ENCODE results near the gene GNAL. TPM values are rescaled to one million over a fixed set of nuclear protein-coding genes. Genes with fewer than 3 reads are reported as not detected.
A peak's percentile ranks its signal among the peaks of the same experiment; 100 is the strongest.
"Not testable (repeated sequence)": the region's sequence is repeated elsewhere in the genome, so short reads cannot be mapped to it uniquely, and the experiment has no call there.

GNAL gene
- total RNA-seq, 1 donor from 2014 or later: 17.1 TPM

GRCh38 chr18:11714244-11714918 lies 25.3 kb downstream of the GNAL start:
- intact Hi-C loops (cut with DNase I): no loop called here
- DNase-seq (ENCODE audit: low spot score): no peak

GRCh38 chr18:11716767-11717315 lies 27.8 kb downstream of the GNAL start:
- DNase-seq (ENCODE audit: low spot score); ATAC-seq; intact Hi-C loops (cut with DNase I): not testable (repeated sequence)

More at GRCh38 chr18:11714244-11714918, 25.3 kb downstream of the GNAL start:
- ATAC-seq: no peak

- intact Hi-C loops (cut with DNase I): no loop called here
- DNase-seq (ENCODE audit: low spot score): no peak
- ATAC-seq: no peak
Observed at GRCh38 chr18:11719050-11719449, 30.0 kb downstream of the GNAL start.

GRCh38 chr18:11719621-11720020 lies 30.6 kb downstream of the GNAL start:
- ATAC-seq (no peak), DNase-seq (ENCODE audit: low spot score) (no peak)
- intact Hi-C loops (cut with DNase I): no loop called here

- intact Hi-C loops (cut with DNase I): no loop called here
- DNase-seq (ENCODE audit: low spot score) (no peak), ATAC-seq (no peak)
Observed at GRCh38 chr18:11721720-11722119, 32.7 kb downstream of the GNAL start.

GRCh38 chr18:11724781-11725180 lies 35.7 kb downstream of the GNAL start:
- ATAC-seq (no peak), DNase-seq (ENCODE audit: low spot score) (no peak)
- intact Hi-C loops (cut with DNase I): no loop called here

GRCh38 chr18:11726556-11726955 lies 37.5 kb downstream of the GNAL start:
- intact Hi-C loops (cut with DNase I): no loop called here
- DNase-seq (ENCODE audit: low spot score) (no peak), ATAC-seq (no peak)

- ATAC-seq: no peak
- intact Hi-C loops (cut with DNase I): no loop called here
- no peak for DNase-seq (ENCODE audit: low spot score)
Observed at GRCh38 chr18:11728249-11728648, 39.2 kb downstream of the GNAL start.

GRCh38 chr18:11729556-11729955 lies 40.5 kb downstream of the GNAL start:
- intact Hi-C loops (cut with DNase I): no loop called here

GRCh38 chr18:11733031-11733430 lies 44.0 kb downstream of the GNAL start:
- ATAC-seq (peak; percentile 94), DNase-seq (ENCODE audit: low spot score) (peak; percentile 89)
- intact Hi-C loops (cut with DNase I): no loop called here

More at GRCh38 chr18:11729556-11729955, 40.5 kb downstream of the GNAL start:
- DNase-seq (ENCODE audit: low spot score) (no peak), ATAC-seq (no peak)

GRCh38 chr18:11736656-11737055 lies 47.6 kb downstream of the GNAL start:
- no peak for DNase-seq (ENCODE audit: low spot score)
- intact Hi-C loops (cut with DNase I): no loop called here

GRCh38 chr18:11739893-11740292 lies 50.8 kb downstream of the GNAL start:
- DNase-seq (ENCODE audit: low spot score) (no peak), ATAC-seq (no peak)
- intact Hi-C loops (cut with DNase I): no loop called here

More at GRCh38 chr18:11736656-11737055, 47.6 kb downstream of the GNAL start:
- no peak for ATAC-seq

GRCh38 chr18:11740461-11740860 lies 51.4 kb downstream of the GNAL start:
- no peak for ATAC-seq
- no peak for DNase-seq (ENCODE audit: low spot score)
- intact Hi-C loops (cut with DNase I): no loop called here

- no peak for DNase-seq (ENCODE audit: low spot score)
- intact Hi-C loops (cut with DNase I): no loop called here
- no peak for ATAC-seq
Observed at GRCh38 chr18:11741505-11742145, 52.6 kb downstream of the GNAL start.

- no peak for ATAC-seq
- DNase-seq (ENCODE audit: low spot score): no peak
- intact Hi-C loops (cut with DNase I): no loop called here
Observed at GRCh38 chr18:11745521-11745920, 56.5 kb downstream of the GNAL start.

GRCh38 chr18:11747286-11747685 lies 58.2 kb downstream of the GNAL start:
- DNase-seq (ENCODE audit: low spot score): no peak
- no peak for ATAC-seq
- intact Hi-C loops (cut with DNase I): no loop called here

- no peak for ATAC-seq
- intact Hi-C loops (cut with DNase I): no loop called here
- DNase-seq (ENCODE audit: low spot score): no peak
Observed at GRCh38 chr18:11747731-11748130, 58.7 kb downstream of the GNAL start.

- intact Hi-C loops (cut with DNase I): no loop called here
- ATAC-seq (no peak), DNase-seq (ENCODE audit: low spot score) (no peak)
Observed at GRCh38 chr18:11749305-11749704, 60.2 kb downstream of the GNAL start.

GRCh38 chr18:11750171-11750570 lies 61.1 kb downstream of the GNAL start:
- intact Hi-C loops (cut with DNase I): no loop called here
- ATAC-seq: peak; percentile 36

GRCh38 chr18:11750581-11751310 lies 61.7 kb downstream of the GNAL start:
- DNase-seq (ENCODE audit: low spot score) (no peak), ATAC-seq (no peak)
- intact Hi-C loops (cut with DNase I): no loop called here

More at GRCh38 chr18:11750171-11750570, 61.1 kb downstream of the GNAL start:
- DNase-seq (ENCODE audit: low spot score): no peak
